Keratinocyte (primary cell): Measurements from ENCODE around the gene ETFA.

Experiments
- EZH2 ChIP-seq: IDR thresholded peaks from one replicate; pipeline ENCODE4 v1.6.1; 2012; ENCODE audit warnings: inconsistent platforms, mild to moderate bottlenecking, low read length, moderate library complexity
- TF ChIP-seq, protein P1 (sequence below), 3 experiments: IDR thresholded peaks in 1 of 3; conservative IDR thresholded peaks in 1 of 3; optimal IDR thresholded peaks in 1 of 3; 2 replicates in 2 of 3; 3 replicates in 1 of 3; pipeline versions ENCODE3 to v1.5.1; 2011; ENCODE audit warnings: low read length in 3 of 3, mild to moderate bottlenecking in 3 of 3, moderate library complexity in 2 of 3, control low read depth in 1 of 3, inconsistent platforms in 1 of 3; ENCODE audit not compliant: insufficient read depth in 2 of 3; ENCODE audit errors: extremely low read depth in 1 of 3

DNA sequence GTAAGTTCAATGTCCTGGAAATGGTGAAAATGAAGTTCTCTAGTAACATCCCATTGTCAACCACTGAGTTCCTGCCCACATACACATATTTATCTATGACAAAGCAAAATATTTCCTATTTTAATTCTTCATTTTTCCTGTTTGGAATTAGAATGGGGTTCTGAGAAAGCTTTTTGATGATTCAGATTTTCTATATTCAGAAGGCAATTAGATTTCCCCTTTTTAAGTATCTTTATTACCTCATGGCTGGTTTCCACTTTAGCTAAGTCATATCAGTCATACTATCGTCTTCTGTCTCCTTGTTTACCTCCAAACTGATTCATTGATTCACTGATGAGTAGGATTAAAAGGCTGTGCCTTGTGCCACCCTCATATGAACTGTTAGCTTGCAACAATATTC, 17.9 kb downstream of the ETFA start:
- TF ChIP-seq, protein P1, sequence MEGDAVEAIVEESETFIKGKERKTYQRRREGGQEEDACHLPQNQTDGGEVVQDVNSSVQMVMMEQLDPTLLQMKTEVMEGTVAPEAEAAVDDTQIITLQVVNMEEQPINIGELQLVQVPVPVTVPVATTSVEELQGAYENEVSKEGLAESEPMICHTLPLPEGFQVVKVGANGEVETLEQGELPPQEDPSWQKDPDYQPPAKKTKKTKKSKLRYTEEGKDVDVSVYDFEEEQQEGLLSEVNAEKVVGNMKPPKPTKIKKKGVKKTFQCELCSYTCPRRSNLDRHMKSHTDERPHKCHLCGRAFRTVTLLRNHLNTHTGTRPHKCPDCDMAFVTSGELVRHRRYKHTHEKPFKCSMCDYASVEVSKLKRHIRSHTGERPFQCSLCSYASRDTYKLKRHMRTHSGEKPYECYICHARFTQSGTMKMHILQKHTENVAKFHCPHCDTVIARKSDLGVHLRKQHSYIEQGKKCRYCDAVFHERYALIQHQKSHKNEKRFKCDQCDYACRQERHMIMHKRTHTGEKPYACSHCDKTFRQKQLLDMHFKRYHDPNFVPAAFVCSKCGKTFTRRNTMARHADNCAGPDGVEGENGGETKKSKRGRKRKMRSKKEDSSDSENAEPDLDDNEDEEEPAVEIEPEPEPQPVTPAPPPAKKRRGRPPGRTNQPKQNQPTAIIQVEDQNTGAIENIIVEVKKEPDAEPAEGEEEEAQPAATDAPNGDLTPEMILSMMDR (optimal IDR thresholded peaks at IDR 0.05 in 1 of 3, IDR thresholded peaks at IDR 0.05 in 1 of 3, conservative IDR thresholded peaks at IDR 0.05 in 1 of 3; ENCODE audit: extremely low read depth in 1 of 3, insufficient read depth in 2 of 3, low read length in 3 of 3), result no peak
- TF ChIP-seq EZH2, result no peak
